ENCODE data around the gene GGTLC1. TPM values are rescaled to one million over a fixed set of nuclear protein-coding genes. Genes with fewer than 3 reads are reported as not detected.

The GGTLC1 gene
- total RNA-seq, 1 experiment from 2014 or later = not detected

GRCh38 chr20:23943304-23943703 lies 45.3 kb downstream of the GGTLC1 start:
- Histone ChIP-seq H2BK5ac (ENCODE audit: insufficient read length, low read length) (no peak overlapping the region), H2AFZ (ENCODE audit: low read length) (no peak overlapping the region), H3K79me2 (ENCODE audit: insufficient read depth, low read length) (no peaks in the 10 kb centered on the region), H3K18ac (ENCODE audit: insufficient read length, low read depth, low read length) (no peak overlapping the region), H3K4me2 (ENCODE audit: insufficient read depth, insufficient read length, low read length) (no peak overlapping the region), H2AK5ac (ENCODE audit: insufficient read length, low read length) (no peak overlapping the region), H3K9me3 (ENCODE audit: control insufficient read depth, low read depth, low read length) (no peaks in the 10 kb centered on the region), H4K5ac (ENCODE audit: insufficient read length, low read depth, low read length) (no peak overlapping the region), H3K27me3 (ENCODE audit: insufficient read depth, low read length) (no peaks in the 10 kb centered on the region), H3K79me1 (ENCODE audit: insufficient read depth, low read depth, low read length, poor library complexity, severe bottlenecking) (no peaks in the 10 kb centered on the region), H3K4ac (ENCODE audit: low read depth, low read length) (no peak overlapping the region), H4K20me1 (ENCODE audit: control insufficient read depth, insufficient read depth, insufficient read length) (no peaks in the 10 kb centered on the region), H2BK12ac (ENCODE audit: insufficient read length, low read depth, low read length) (no peak overlapping the region), H3K23me2 (ENCODE audit: insufficient read length, low read depth, low read length, poor library complexity, severe bottlenecking) (no peaks in the 10 kb centered on the region), H2BK120ac (ENCODE audit: low read depth, low read length, poor library complexity, severe bottlenecking) (no peak overlapping the region), H3K9ac (ENCODE audit: extremely low read depth, insufficient read length, low read length) (no peak overlapping the region), H3K23ac (ENCODE audit: insufficient read length, low read depth, low read length) (no peak overlapping the region), H2BK15ac (ENCODE audit: low read depth, low read length) (no peak overlapping the region), H3K27ac (ENCODE audit: insufficient read length, low read depth, low read length) (no peak overlapping the region), H2BK20ac (ENCODE audit: low read depth, low read length, poor library complexity, severe bottlenecking) (no peak overlapping the region), H3K56ac (ENCODE audit: insufficient read length, low read depth, low read length) (no peak overlapping the region), H3T11ph (ENCODE audit: low read length) (no peak overlapping the region), H3K14ac (ENCODE audit: insufficient read depth, low read length) (no peak overlapping the region), H4K91ac (ENCODE audit: insufficient read length, low read depth, low read length) (no peak overlapping the region), H4K8ac (replicated peaks; ENCODE audit: insufficient read length, low read depth, low read length) (no peak overlapping the region), H3K4me1 (ENCODE audit: insufficient read depth, low read length) (no peaks in the 10 kb centered on the region)
- no peaks in the 10 kb centered on the region for H3K9me3 Mint-ChIP-seq
- H3K27me3 Mint-ChIP-seq (ENCODE audit: low read depth) = no peaks in the 10 kb centered on the region
- no peaks in the 10 kb centered on the region; a peak in 2 of 4 replicates for H3K4me1 Mint-ChIP-seq
- no CpG with 5 or more reads among the region's 5 CpGs for WGBS (ENCODE audit: extremely low coverage, insufficient read length, low lambda C conversion rate)
- no peak overlapping the region for H3K4me3 Mint-ChIP-seq
- H3K36me3 Mint-ChIP-seq (ENCODE audit: insufficient read depth in 1 of 3, low read depth in 3 of 3) = no peaks in the 10 kb centered on the region; a peak in 1 of 7 replicates
- DNase-seq = no peak
- H3K27ac Mint-ChIP-seq = no peak overlapping the region
- TF ChIP-seq CTCF (conservative IDR thresholded peaks at IDR 0.05) = no peak
